ENCODE data around the gene ELMO2. TPM values are rescaled to one million over a fixed set of nuclear protein-coding genes. Genes with fewer than 3 reads are reported as not detected.

ELMO2 gene
- total RNA-seq, 1 experiment from 2014 or later, result 38.5 TPM

DNA sequence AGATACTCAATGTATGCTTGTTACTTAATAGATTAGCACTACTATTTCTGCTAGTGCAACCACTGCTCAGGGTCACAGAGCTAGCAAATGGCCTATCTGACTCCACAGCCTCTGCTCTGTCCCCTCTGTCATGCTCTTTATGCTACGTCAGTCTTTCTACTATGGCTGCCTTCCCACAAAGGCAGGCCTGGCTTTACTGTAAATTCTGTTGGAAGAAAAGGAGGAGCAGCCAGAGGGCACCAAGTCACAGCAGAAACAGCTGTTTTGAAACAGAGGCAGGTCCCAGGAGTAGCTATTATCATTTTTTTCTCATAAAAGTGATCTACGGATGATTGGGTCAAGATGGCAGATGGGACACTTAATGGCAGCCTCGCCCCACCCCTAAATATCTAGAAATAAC lies 10.0 kb upstream of the ELMO2 start:
- no peak for TF ChIP-seq EZH2 (IDR thresholded peaks at IDR 0.05; ENCODE audit: borderline replicate concordance, low read depth, low read length, poor library complexity, severe bottlenecking)
- TF ChIP-seq, protein P1, sequence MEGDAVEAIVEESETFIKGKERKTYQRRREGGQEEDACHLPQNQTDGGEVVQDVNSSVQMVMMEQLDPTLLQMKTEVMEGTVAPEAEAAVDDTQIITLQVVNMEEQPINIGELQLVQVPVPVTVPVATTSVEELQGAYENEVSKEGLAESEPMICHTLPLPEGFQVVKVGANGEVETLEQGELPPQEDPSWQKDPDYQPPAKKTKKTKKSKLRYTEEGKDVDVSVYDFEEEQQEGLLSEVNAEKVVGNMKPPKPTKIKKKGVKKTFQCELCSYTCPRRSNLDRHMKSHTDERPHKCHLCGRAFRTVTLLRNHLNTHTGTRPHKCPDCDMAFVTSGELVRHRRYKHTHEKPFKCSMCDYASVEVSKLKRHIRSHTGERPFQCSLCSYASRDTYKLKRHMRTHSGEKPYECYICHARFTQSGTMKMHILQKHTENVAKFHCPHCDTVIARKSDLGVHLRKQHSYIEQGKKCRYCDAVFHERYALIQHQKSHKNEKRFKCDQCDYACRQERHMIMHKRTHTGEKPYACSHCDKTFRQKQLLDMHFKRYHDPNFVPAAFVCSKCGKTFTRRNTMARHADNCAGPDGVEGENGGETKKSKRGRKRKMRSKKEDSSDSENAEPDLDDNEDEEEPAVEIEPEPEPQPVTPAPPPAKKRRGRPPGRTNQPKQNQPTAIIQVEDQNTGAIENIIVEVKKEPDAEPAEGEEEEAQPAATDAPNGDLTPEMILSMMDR (conservative IDR thresholded peaks at IDR 0.05; ENCODE audit: low read depth, low read length), result no peak
- BruUV-seq (replicated peaks), result no TSS peak
- intact Hi-C loops (cut with micrococcal nuclease; ENCODE audit: unreplicated experiment), result no loop called here
- ChIA-PET CTCF (no interaction called here), POLR2A (ENCODE audit: low non-redundant PET) (no interaction called here)
- Histone ChIP-seq H3K9me3 (ENCODE audit: low read depth, low read length, poor library complexity, severe bottlenecking) (no peaks in the 10 kb centered on the region), H3K4me1 (ENCODE audit: insufficient read depth, low read length, poor library complexity, severe bottlenecking) (no peaks in the 10 kb centered on the region), H3K36me3 (ENCODE audit: insufficient read depth, low read length, poor library complexity, severe bottlenecking) (no peaks in the 10 kb centered on the region), H3K27me3 (replicated peaks; ENCODE audit: insufficient read depth, low read depth, low read length, poor library complexity) (peaks cover 78% of the 10 kb centered on the region), H3K4me3 (ENCODE audit: low read depth, low read length, poor library complexity, severe bottlenecking) (no peak overlapping the region), H3K27ac (ENCODE audit: low read depth, low read length, poor library complexity, severe bottlenecking) (no peak overlapping the region)
- no peak for DNase-seq (ENCODE audit: low spot score)

- no peak for DNase-seq (ENCODE audit: low spot score)
- BruUV-seq (replicated peaks), result no TSS peak
- intact Hi-C loops (cut with micrococcal nuclease; ENCODE audit: unreplicated experiment), result no loop called here
- TF ChIP-seq, protein P1 (conservative IDR thresholded peaks at IDR 0.05; ENCODE audit: low read depth, low read length), result no peak
- TF ChIP-seq EZH2 (IDR thresholded peaks at IDR 0.05; ENCODE audit: borderline replicate concordance, low read depth, low read length, poor library complexity, severe bottlenecking), result no peak
- no peaks in the 10 kb centered on the region for H3K9me3 ChIP-seq (ENCODE audit: low read depth, low read length, poor library complexity, severe bottlenecking)
- CTCF ChIA-PET, result no interaction called here
- H3K4me3 ChIP-seq (ENCODE audit: low read depth, low read length, poor library complexity, severe bottlenecking), result no peak overlapping the region
- peaks cover under 1% of the 10 kb centered on the region for H3K4me1 ChIP-seq (ENCODE audit: insufficient read depth, low read length, poor library complexity, severe bottlenecking)
- H3K36me3 ChIP-seq (ENCODE audit: insufficient read depth, low read length, poor library complexity, severe bottlenecking), result no peaks in the 10 kb centered on the region
- POLR2A ChIA-PET (ENCODE audit: low non-redundant PET), result no interaction called here
- no peak overlapping the region for H3K27ac ChIP-seq (ENCODE audit: low read depth, low read length, poor library complexity, severe bottlenecking)
- peaks cover 71% of the 10 kb centered on the region for H3K27me3 ChIP-seq (replicated peaks; ENCODE audit: insufficient read depth, low read depth, low read length, poor library complexity)
These were observed 9.4 kb upstream of the ELMO2 start for GRCh38 chr20:46415773-46416172.

DNA sequence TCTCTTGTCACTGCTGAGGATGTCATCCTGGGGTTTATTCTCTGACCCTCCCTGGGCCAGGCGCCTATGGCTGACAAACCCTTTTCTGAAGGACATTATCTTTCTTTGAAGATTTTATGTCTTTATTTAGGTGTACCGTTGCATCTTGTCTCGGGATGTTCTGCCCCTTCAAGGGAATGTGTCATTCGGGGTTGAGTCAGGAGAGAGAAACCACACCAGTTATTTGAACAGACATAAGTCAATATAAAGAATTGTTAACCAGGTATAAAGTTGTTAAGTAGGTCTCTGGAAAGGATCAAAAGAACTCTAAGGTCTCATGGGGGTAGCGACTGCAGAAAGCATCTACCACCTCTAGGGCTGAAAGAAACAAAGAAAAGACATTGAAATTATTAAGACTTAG lies 8.2 kb upstream of the ELMO2 start:
- no TSS peak for BruUV-seq (replicated peaks)
- intact Hi-C loops (cut with micrococcal nuclease; ENCODE audit: unreplicated experiment), result no loop called here

More for the DNA sequence above, 8.2 kb upstream of the ELMO2 start:
- no peaks in the 10 kb centered on the region for H3K9me3 ChIP-seq (ENCODE audit: low read depth, low read length, poor library complexity, severe bottlenecking)
- no peak overlapping the region for H3K27ac ChIP-seq (ENCODE audit: low read depth, low read length, poor library complexity, severe bottlenecking)
- ChIA-PET POLR2A (ENCODE audit: low non-redundant PET) (no interaction called here), CTCF (no interaction called here)
- no peak overlapping the region for H3K4me3 ChIP-seq (ENCODE audit: low read depth, low read length, poor library complexity, severe bottlenecking)
- TF ChIP-seq, protein P1 (conservative IDR thresholded peaks at IDR 0.05; ENCODE audit: low read depth, low read length), result no peak
- TF ChIP-seq EZH2 (IDR thresholded peaks at IDR 0.05; ENCODE audit: borderline replicate concordance, low read depth, low read length, poor library complexity, severe bottlenecking), result no peak
- peaks cover 6% of the 10 kb centered on the region for H3K4me1 ChIP-seq (ENCODE audit: insufficient read depth, low read length, poor library complexity, severe bottlenecking)
- peaks cover 62% of the 10 kb centered on the region for H3K27me3 ChIP-seq (replicated peaks; ENCODE audit: insufficient read depth, low read depth, low read length, poor library complexity)
- H3K36me3 ChIP-seq (ENCODE audit: insufficient read depth, low read length, poor library complexity, severe bottlenecking), result no peaks in the 10 kb centered on the region
- DNase-seq (ENCODE audit: low spot score), result no peak

Measured in A673 (cell line).